ENCODE measurements around the gene LCN1. TPM values are rescaled to one million over a fixed set of nuclear protein-coding genes. Genes with fewer than 3 reads are reported as not detected.
"Not testable (repeated sequence)": the region's sequence is repeated elsewhere in the genome, so short reads cannot be mapped to it uniquely, and the experiment has no call there.

LCN1 gene
- total RNA-seq, 1 experiment from 2014 or later, result not detected

DNA sequence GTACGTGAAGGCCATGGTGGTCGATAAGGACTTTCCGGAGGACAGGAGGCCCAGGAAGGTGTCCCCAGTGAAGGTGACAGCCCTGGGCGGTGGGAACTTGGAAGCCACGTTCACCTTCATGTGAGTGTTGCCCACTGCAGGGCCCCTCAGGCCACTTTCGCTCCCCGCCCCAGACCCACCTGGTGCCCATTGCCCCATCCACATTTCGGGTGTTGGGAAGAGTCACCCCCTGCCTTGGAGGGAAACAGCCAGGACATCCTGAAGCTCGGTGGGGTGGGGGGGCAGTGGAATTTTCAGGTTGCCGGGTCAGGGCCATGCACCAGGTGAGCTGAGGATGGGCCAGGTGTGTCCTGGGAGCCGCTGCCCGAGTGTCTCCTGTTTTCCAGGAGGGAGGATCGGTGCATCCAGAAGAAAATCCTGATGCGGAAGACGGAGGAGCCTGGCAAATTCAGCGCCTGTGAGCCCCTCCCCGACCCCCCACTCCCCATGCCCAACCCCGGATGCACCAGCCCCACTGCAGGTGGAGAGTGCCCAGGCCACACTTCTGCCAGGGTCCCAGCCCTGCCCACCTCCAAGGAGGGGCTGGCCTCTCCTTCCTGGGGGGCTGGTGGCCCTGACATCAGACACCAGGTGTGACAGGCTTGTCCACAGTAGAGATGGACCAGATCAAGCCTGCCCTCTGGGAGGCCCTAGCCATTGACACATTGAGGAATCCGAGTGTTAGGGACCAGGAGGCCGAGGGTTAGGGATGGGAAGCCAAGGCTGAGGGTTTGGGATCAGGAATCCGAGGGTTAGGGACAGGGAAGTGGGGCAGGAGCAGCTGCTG is 25.8 kb downstream of the LCN1 start:
- not testable (repeated sequence) for DNase-seq (ENCODE audit: low read depth)

DNA sequence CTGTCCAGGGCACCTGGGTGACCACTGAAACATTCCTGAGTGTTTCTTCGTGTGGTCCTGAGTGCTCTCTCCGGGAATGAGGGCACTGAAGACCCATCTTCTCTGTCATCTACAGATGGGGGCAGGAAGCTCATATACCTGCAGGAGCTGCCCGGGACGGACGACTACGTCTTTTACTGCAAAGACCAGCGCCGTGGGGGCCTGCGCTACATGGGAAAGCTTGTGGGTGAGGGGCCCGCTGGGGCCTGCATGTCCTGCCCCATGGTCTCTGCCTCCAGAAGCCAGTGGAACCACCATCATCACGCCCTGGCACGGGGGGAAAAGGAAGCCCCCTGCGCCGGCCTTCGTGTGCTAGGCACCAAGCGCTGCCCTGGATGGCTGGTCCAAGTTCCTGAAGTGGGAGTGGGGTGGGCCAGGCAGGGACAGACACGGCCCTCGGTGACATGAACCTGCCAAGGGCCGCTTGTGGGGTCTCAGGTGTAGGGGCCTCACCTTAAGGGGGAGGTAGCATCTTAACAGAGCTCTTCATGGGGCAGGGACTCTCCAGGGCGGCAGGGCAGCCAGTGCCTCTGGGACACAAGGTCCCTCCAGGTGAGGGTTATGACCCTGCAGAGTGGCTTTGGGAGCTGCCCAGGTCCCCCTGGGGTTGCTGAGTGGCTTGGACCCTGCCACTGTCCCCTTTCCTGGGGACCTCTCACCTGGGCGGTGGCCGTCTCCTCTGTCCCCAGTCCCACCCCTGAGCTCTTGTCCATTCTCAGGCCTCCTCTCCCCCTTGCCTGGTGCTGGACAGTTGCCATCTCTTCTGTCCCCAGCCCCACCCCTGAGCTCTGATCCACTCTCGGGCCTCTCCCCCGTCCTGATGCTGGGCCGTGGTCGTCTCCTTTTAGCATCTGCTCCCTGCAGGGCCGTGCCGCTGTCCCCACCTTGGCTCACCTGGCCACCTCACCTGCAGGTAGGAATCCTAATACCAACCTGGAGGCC is 26.8 kb downstream of the LCN1 start:
- DNase-seq (ENCODE audit: low read depth), result no peak

DNA sequence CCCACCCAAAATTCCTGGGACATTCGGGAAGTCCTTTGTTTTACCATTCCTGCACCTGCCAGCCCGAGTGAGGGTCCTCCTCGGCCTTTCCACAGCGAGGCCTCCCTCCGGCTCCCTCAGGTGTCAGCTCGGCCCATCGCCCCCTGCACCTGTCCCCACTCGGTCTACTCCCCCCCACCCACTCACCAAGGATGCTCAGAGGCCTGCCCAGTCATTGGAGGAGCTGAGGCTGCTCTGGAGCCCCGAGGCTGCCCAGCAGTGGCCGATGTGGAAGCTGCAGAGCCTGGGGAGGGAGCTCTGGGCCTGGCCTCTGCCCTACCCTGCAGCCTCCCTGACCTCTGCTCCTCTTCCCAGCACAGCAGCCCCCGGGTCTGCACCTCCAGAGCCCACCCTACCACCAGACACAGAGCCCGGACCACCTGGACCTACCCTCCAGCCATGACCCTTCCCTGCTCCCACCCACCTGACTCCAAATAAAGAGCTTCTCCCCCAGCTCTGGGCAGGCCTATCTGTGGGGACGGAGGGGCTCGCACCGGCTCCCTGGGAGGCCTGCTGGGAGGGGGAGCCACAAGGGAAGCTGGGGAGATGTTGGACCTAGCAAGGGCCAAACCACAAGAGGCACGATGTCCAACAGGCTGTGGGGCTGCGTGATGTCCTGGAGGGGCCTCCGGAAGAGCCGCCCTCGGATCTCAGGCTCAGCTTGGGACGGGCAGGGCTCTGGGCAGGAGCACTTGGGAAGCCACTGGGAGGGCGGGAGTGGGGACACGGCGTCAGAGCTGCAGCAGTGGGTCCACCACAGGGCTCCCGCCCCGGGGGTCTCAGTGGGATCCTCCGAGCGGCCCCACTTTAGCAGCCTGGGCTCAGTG is 28.5 kb downstream of the LCN1 start:
- DNase-seq (ENCODE audit: low read depth), result not testable (repeated sequence)

DNA sequence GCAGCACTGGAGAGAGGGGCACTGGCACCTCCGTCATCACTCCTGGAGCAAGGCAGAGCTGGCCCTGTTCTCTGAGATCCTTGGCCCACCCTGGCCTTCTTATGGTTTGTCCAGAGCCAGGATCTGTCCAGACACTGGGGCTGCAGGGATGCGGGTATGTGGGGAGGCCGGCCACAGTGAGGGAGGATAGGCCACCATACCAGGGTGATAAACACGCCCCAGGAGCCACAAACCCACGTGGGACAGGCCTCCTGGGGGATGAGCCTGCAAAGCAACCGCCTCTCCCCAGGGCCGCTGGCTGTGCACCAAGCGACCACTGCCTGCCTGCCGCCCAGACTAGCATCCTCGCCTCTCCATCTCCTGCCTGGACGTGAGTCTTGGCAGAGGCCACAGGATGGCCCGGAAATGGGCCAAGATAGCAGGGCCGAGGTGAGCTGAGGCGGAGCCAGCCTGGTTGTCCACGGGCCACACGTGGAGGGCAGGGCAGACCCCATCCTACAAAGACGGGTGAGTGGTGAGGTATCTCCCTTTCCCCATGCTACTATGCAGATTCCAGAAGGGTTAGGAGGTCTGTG is 29.2 kb downstream of the LCN1 start:
- DNase-seq (ENCODE audit: low read depth), result no peak

DNA sequence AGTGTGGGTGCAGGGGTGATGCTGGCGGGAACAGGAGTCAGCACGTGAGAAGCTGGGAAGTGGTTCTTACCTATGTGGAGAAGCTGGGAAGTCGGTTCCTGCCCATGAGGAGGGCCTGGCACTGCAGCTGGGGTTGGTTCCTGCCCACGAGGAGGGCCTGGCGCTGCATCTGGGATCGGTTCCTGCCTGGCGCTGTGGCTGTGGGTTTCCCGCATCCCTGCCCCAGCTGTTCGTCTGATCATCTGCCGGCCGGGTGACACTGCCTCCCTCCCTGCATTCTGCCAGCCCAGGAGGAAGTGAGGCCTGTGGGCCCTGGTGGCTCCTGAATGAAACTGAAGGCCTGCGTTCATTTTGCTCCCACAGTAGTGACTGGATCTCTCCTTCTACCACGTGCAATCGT is 29.8 kb downstream of the LCN1 start:
- no peak for DNase-seq (ENCODE audit: low read depth)

DNA sequence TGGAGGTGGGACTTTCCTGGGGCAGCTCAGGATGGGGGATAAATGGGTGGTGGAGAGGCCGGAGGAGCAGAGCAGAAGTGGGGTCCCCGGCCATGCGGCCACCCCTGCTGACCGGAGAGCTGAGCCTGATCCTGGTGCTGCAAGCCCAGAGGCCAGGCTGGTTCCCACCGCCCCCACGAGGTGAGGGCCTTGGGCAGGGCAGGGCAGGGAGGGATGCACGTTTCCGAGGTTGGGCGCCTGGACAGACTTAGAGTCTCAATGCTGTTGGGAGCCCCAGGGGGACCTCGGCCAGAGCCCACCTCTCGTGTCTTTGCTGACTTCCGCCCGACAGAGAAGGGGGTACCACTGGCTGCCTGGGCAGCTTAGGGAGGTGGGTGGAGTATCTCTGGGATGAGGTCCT is 30.2 kb downstream of the LCN1 start:
- no peak for DNase-seq (ENCODE audit: low read depth)

DNA sequence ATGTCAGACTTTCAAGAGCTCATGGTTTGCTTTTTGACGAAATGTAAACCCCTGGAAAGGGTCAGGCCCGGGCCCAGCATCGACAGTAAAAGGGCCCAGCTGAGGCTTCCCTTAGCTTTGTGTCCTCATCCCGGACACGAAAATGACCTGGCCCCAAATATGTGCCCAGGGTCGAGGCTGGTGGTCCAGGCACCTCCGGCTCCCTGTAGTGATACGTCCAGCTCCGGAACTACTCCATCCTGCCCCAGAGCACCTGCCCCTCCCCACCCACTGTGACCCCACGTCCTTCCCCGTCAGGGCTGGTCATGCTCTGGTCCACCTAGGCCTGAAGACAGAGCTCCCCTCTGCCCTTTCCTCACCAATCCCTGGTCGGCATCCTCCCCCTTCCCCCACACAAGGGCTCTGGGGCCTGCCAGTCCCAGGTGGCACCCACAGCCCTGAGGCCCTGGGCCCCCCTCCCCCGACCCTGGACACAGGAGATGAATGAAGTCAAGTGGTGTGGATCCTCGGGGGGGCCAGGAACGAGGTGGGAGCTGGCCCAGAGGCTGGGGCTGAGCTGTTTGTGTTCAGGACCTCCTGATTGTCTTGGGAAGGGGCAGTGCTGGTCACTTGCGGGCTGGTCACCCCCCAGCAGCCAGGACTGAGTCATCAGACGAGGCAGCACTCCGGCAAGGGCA is 30.9 kb downstream of the LCN1 start:
- DNase-seq (ENCODE audit: low read depth), result no peak

DNA sequence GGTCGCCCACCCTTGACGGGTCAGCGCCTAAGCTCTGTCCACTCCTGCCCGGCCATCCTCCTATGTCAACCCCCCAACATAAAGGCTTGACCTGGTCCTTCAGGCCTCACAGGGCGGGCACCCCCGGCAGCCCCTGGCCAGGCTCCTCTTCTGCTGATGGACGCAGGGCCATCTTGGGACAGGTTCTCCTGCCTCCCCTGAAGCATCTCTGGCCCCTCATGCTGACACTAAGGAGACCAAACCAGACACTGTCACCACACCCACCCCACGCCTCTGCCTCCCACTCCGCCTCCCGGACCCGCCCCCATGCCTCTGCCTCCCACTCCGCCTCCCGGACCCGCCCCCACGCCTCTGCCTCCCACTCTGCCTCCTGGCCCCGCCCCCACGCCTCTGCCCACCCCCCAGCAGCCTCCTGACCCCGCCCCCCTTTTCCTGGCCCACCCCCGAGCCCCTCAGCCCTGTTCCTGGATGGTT is 31.5 kb downstream of the LCN1 start:
- DNase-seq (ENCODE audit: low read depth), result no peak

DNA sequence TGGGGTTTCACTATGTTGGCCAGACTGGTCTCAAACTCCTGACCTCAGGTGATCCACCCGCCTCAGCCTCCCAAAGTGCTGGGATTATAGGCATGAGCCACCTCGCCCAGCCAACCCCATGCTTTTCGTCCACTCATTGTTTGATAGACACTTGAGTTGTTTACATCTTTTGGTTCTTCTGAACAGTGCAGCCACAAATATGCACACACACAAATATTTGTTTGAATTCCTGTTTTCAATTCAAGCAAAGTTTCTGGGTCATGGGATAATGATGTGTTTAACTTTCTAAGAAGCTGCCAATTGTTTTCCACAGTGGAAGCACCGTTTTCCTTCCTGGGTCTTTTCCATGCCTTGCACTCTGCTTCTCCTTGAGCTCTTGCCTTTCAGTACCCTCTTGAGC is 33.5 kb downstream of the LCN1 start:
- DNase-seq (ENCODE audit: low read depth), result peak; percentile 31

DNA sequence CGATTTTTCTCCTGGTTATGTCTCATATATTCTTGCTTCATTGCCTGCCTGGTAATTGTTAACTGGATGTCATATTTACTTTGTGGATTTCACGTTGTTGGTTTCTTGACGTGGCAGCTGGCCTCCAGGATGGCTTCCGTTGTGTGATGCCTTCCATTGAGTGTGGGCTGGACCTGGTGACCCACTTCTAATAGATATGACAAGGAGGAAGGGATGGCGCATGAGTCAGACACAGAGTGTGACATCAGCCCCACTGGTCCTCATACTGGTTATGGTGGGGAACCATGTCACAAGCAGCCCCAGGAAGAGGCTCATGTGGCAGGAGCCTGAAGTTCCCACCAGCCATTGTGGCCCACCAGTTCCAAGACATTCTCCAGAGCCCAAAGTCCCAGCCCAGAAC is 34.0 kb downstream of the LCN1 start:
- DNase-seq (ENCODE audit: low read depth), result no peak

DNA sequence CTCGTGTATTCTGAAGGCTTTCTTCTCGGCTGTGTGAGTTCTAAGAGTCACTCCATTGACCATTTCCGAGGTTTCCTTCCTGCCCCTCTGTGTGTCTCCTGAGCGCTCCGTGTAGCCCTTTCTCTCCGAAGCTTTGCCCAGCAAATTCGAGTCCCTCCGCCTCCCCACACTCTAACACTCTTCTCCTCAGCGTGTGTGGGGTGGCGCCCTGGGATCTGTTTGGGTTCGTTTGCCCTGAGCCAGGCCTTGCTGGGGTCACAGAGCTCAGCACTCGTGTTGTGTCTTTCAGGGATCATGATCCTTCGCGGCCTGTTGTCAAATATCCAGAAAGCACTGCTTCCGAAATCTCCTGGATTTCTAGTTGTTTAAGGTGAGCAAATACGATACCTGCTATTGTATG is 34.7 kb downstream of the LCN1 start:
- no peak for DNase-seq (ENCODE audit: low read depth)

DNA sequence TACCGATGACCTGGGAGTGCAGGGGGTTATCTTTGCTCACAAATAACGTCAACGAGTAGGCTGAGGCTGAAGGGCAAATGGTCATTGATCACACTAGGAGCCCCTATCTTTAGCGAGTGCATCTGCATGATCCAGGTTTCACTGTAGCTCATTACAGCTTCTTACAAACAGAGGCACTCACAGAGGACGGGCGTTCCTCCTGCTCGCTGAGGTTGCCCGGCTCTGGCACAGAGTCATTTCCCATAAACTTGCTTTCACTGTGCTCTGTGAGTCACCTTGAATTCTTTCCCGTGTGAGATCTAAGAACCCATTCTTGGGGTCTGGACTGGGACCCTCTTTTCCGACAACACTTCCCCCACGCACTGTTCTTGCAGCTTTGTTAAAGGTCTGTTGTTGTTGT is 38.4 kb downstream of the LCN1 start:
- peak; percentile 26 for DNase-seq (ENCODE audit: low read depth)

DNA sequence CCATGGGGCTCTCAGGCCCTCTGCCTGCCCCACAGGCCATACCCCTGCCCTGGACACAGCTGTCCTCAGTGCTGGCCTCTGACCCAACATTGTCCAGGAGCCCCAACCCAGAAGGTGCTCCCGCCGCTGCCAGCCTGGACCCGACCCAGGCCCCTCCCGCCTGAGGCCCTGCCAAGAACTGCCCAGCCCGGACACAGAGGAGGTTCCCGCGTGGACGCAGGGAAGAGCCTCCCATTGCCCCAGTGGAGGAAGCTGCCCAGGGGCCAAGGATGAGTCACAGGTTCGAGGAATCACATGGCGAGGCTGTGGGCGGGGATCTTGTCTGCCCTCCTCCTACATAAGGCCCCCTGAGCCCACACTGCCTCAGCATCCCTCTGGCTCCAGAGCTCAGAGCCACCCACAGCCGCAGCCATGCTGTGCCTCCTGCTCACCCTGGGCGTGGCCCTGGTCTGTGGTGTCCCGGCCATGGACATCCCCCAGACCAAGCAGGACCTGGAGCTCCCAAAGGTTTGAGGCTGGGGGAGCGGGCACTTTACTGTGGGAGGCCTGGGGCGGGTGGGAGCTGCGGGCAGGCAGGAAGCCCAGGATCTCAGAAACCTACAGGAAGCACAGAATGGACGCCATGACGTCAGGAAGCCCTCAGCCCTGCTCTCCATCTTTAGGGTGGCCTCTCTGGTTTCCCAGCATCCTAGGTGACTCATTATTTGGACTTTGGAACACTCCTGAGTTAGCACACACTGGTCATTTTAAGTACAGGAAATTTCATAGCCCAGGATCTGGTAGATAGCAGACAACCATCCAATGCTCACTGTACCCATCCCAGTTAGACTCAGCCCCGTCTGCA is 40.4 kb downstream of the LCN1 start, which contains the start of gene PAEP:
Gene PAEP, plus strand, starts transcription at position 366 of the 844 bp plus-strand sequence.
- DNase-seq (ENCODE audit: low read depth), result peak; percentile 36

DNA sequence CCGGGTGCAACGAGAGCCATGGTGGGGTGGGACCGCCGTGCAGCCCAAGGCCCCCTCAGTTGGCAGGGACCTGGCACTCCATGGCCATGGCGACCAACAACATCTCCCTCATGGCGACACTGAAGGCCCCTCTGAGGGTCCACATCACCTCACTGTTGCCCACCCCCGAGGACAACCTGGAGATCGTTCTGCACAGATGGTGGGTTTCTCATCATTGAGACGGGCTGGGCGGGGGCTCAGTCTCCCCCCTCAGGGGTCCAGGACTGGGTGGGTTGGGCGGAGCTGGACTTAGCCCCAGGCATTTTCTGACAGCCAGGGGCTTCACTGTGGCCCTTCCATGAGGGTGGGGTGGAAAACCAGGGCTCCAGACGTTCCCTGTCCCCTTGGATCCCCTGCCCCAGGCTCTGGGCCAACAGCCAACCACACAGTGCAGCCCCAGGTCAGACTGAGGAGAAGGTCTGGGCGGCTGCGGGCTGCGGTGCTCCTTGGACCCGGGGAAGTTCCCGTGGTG is 41.0 kb downstream of the LCN1 start:
- DNase-seq (ENCODE audit: low read depth), result no peak

DNA sequence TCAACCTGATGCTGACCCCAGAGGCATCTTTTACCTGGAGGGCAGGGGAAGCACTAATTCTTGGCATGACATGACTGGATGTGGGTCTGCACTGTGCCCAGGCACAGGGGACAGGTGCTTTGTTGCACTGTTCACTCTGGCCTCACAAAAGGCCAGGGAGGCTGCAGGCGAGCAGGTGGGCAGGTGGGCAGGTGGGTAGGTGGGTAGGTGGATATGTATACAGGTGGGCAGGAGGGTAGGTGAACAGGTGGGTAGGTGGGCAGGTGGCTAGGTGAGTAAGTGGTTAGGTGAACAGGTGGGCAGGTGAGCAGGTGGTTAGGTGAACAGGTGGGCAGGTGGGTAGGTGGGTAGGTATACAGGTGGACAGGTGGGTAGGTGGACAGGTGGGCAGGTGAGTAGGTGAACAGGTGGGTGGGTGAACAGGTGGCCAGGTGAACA is 41.8 kb downstream of the LCN1 start:
- no peak for DNase-seq (ENCODE audit: low read depth)

DNA sequence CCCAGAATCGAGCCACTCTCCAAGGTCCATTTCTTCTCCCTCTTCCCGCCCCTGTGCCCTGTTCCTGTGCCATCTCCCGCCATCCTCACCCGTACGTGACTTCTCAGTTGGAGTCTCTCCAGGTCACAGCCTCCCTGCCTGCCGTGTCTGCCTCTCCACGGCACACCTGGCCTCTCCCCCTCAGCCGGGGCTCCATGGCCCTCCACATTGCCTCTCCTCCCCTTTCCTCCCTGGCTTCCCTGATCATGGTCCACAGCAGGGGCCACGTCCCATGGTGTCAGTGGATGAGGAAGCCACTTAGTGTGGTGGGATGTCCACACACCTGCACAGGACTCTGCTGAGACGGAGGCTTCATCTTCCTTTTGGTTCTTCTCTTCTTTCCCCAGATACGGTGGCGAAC is 42.6 kb downstream of the LCN1 start:
- no peak for DNase-seq (ENCODE audit: low read depth)

DNA sequence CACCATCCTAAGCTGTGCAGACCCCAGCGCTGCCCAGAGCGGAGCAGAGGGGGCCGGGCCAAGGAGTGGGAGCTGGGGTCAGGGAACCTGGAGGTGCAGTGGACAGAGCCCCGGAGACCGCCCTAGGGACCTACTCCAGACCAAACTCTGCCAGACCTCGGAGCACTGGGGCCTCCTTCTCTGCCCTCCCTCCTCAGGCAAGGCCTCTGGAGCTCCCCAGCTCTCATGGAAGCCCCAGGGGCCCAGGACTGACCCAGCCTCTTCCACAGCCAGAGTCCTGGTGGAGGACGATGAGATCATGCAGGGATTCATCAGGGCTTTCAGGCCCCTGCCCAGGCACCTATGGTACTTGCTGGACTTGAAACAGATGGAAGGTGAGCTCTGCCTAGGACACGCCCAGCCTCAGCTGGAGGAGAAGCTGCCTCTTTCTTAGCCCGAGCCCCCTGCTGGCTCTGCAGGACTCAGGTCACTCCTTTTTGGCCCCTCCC is 43.9 kb downstream of the LCN1 start:
- no peak for DNase-seq (ENCODE audit: low read depth)

DNA sequence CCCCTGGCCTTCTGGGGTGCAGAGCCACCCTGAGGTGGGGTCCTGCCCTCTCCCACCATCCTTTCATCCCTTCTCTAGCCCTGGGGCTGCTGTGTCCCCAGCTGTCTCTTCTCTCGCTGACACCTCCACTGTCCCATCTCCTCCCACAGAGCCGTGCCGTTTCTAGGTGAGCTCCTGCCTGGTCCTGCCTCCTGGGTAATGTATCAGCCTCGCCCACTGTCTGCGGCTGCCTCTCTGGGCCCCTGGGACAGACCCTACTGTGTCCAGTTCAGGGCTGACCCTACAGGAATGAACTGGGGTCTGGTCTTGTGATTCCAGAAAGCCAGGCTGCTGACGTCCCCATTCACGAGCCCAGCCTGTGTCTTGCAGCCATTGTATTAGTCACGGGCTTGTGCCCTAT is 44.4 kb downstream of the LCN1 start:
- no peak for DNase-seq (ENCODE audit: low read depth)

DNA sequence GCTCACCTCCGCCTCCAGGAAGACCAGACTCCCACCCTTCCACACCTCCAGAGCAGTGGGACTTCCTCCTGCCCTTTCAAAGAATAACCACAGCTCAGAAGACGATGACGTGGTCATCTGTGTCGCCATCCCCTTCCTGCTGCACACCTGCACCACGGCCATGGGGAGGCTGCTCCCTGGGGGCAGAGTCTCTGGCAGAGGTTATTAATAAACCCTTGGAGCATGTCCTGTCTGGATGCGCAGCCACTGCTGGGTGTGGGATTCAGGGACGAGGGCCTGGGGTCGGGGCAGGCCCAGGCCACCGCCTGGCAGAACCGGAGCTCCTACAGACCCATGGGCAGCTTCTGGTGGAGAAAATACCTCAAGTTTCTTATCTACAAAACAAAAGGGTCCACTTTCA is 45.3 kb downstream of the LCN1 start:
- no peak for DNase-seq (ENCODE audit: low read depth)
